PC-9 (cell line): ENCODE data around the gene USH1G. TPM values are rescaled to one million over a fixed set of nuclear protein-coding genes. Genes with fewer than 3 reads are reported as not detected.

Source experiments
- BruUV-seq: library from RNA; stranded (reverse); fragments of 400-500 nt; replicated peaks from 2 replicates; lab custom pipeline; 2021; lab: Mats Ljungman, UMichigan
- CTCF ChIA-PET: fragments of 300-600 bp; sonication (Branson Sonifier 250); formaldehyde crosslinking; loops from one replicate; lab custom pipeline; 2022; ENCODE audit warnings: antibody characterized with exemption; lab: Charles Lee
- POLR2A ChIA-PET: fragments of 300-600 bp; sonication (Branson Sonifier 250); formaldehyde crosslinking; loops from one replicate; lab custom pipeline; 2022; ENCODE audit warnings: antibody characterized with exemption; ENCODE audit not compliant: unreplicated experiment; lab: Charles Lee
- DNase-seq, 2 experiments: peaks; one replicate each; pipeline versions ENCODE4 v3.0.0 to v3.0.0-alpha.2; 2015 to 2022; ENCODE audit warnings: mixed read lengths in 1 of 2
- H2AFZ ChIP-seq: fragments of 200-600 bp; sonication (generic); 2 replicates; pipeline ENCODE4 v1.8.1; 2017; ENCODE audit warnings: antibody characterized with exemption
- H3F3A ChIP-seq: fragments of 200-600 bp; sonication (generic); 2 replicates; pipeline ENCODE4 v1.8.1; 2017; ENCODE audit warnings: antibody characterized with exemption, mild to moderate bottlenecking, low read depth; ENCODE audit not compliant: insufficient read depth
- H3K27ac ChIP-seq: fragments of 200-600 bp; sonication (generic); 2 replicates; pipeline ENCODE4 v1.6.1; 2016; ENCODE audit warnings: mixed run types
- H3K27me3 ChIP-seq: fragments of 200-600 bp; sonication (generic); 2 replicates; pipeline ENCODE4 v1.6.1; 2016; ENCODE audit warnings: low read depth, mixed run types; ENCODE audit not compliant: insufficient read depth
- H3K36me3 ChIP-seq: fragments of 200-600 bp; sonication (generic); 2 replicates; pipeline ENCODE4 v1.6.1; 2016; ENCODE audit warnings: low read depth, mixed run types
- H3K4me1 ChIP-seq: fragments of 200-600 bp; sonication (generic); replicated peaks from 2 replicates; pipeline ENCODE4 v1.6.1; 2016; ENCODE audit warnings: mixed run types; ENCODE audit not compliant: insufficient read depth
- H3K4me2 ChIP-seq: fragments of 200-600 bp; sonication (generic); 2 replicates; pipeline ENCODE4 v1.6.1; 2017; ENCODE audit warnings: mixed run types
- H3K4me3 ChIP-seq: fragments of 200-600 bp; sonication (generic); 2 replicates; pipeline ENCODE4 v1.6.1; 2016; ENCODE audit warnings: mixed run types
- H3K79me2 ChIP-seq: fragments of 200-600 bp; sonication (generic); 2 replicates; pipeline ENCODE4 v1.6.1; 2017; ENCODE audit warnings: low read depth, mixed run types
- H3K9me2 ChIP-seq: fragments of 200-600 bp; sonication (generic); 2 replicates; pipeline ENCODE4 v1.8.1; 2017; ENCODE audit warnings: mild to moderate bottlenecking; ENCODE audit not compliant: insufficient read depth
- H3K9me3 ChIP-seq: fragments of 200-600 bp; sonication (generic); 2 replicates; pipeline ENCODE4 v1.8.1; 2016; ENCODE audit warnings: low read depth; ENCODE audit not compliant: insufficient read depth
- H4K20me1 ChIP-seq: fragments of 200-600 bp; sonication (generic); 2 replicates; pipeline ENCODE4 v1.8.1; 2017; ENCODE audit not compliant: insufficient read depth
- EZH2 ChIP-seq: fragments of 200-600 bp; sonication (generic); IDR thresholded peaks from 2 replicates; pipeline ENCODE4 v1.8.0; 2017; ENCODE audit warnings: antibody characterized with exemption, low read depth
- intact Hi-C: fragments of 100-400 bp; cut with micrococcal nuclease; formaldehyde crosslinking; loops from one replicate; pipeline ENCODE4 v1.10.0; 2022; ENCODE audit not compliant: unreplicated experiment
- total RNA-seq: library from RNA; stranded (reverse); gene quantifications from 2 replicates; pipeline ENCODE4 v1.2.3, GENCODE V29; 2021
- TF ChIP-seq, protein P1 (sequence below): fragments of 200-600 bp; sonication (generic); conservative IDR thresholded peaks from 2 replicates; pipeline ENCODE4 v1.6.1; 2017; ENCODE audit warnings: mixed run types, antibody characterized with exemption, mild to moderate bottlenecking, moderate library complexity

Gene USH1G
- total RNA-seq, 1 experiment from 2014 or later: 0.22 TPM

DNA sequence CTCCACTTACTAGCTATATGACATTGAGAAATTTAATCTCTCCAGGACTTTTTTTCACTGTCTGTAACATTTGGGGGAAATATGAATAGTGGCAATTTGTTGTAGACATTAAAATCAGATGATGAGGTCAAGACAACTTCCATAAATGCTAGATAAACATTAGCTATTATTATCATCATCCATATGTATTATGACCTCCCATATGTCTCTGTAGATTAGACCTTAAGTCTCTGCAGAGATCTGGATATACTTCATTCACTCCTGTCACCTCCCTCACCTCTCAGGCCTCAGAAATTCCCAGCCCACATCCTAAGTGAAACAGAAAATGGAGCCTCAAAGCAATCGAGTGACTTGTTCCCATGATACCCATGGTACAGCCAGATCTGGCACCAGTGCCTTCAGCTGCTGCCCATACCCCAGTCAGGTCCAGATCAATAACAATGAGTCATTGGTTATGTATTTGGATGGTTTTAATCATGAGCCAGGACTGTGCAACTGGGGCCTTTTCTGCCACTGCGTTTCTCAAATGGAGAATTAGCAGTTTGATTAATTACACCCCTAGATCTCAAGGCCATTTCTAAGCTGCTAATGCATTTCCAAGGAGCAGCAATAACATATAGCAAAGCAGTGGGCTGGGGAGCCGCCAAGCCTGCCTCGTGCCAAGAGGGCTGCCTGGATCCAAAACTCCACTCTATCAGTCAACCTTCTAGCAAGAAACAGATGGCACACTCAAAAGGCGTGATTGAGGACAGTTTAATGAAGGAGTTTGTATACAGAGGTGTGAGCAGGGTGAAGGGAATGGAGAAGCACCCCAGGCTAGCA lies 47.7 kb downstream of the USH1G start:
- 0 out of 2 replicates have a peak, but pooled peaks cover 4% of the 10 kb centered on the region for H3F3A ChIP-seq
- H2AFZ ChIP-seq: no peak overlapping the region
- no peaks in the 10 kb centered on the region for H3K27me3 ChIP-seq
- intact Hi-C loops: no loop called here
- H3K79me2 ChIP-seq: no peaks in the 10 kb centered on the region
- H3K9me3 ChIP-seq: no peaks in the 10 kb centered on the region
- H3K9me2 ChIP-seq: no peaks in the 10 kb centered on the region
- POLR2A ChIA-PET: no interaction called here
- no peak overlapping the region for H3K4me2 ChIP-seq
- CTCF ChIA-PET: no interaction called here
- no peak for TF ChIP-seq EZH2
- no peak overlapping the region for H3K27ac ChIP-seq
- H3K36me3 ChIP-seq: no peaks in the 10 kb centered on the region
- no peak overlapping the region for H3K4me3 ChIP-seq
- no TSS peak for BruUV-seq
- no peak for DNase-seq
- no peaks in the 10 kb centered on the region for H4K20me1 ChIP-seq
- peaks cover 26% of the 10 kb centered on the region for H3K4me1 ChIP-seq

- intact Hi-C loops: loop anchor here (5.0 kb wide), 1 partner anchor 83 kb away; no protein-coding TSS in a partner anchor
- ChIA-PET CTCF (interaction anchor here (0.6 kb wide), 1 partner anchor 44 kb away, joined by 3 read pairs; no protein-coding TSS in a partner anchor), POLR2A (no interaction called here)
- Histone ChIP-seq H3K9me2 (no peaks in the 10 kb centered on the region), H2AFZ (no peak overlapping the region), H3K36me3 (no peaks in the 10 kb centered on the region), H3K27ac (no peak overlapping the region), H4K20me1 (no peaks in the 10 kb centered on the region), H3K9me3 (no peaks in the 10 kb centered on the region), H3K4me1 (peaks cover 26% of the 10 kb centered on the region), H3K4me2 (no peak overlapping the region), H3F3A (0 out of 2 replicates have a peak, but pooled peaks cover 4% of the 10 kb centered on the region), H3K27me3 (no peaks in the 10 kb centered on the region), H3K79me2 (no peaks in the 10 kb centered on the region), H3K4me3 (no peak overlapping the region)
- no TSS peak for BruUV-seq
- no peak for TF ChIP-seq EZH2
- TF ChIP-seq, protein P1, sequence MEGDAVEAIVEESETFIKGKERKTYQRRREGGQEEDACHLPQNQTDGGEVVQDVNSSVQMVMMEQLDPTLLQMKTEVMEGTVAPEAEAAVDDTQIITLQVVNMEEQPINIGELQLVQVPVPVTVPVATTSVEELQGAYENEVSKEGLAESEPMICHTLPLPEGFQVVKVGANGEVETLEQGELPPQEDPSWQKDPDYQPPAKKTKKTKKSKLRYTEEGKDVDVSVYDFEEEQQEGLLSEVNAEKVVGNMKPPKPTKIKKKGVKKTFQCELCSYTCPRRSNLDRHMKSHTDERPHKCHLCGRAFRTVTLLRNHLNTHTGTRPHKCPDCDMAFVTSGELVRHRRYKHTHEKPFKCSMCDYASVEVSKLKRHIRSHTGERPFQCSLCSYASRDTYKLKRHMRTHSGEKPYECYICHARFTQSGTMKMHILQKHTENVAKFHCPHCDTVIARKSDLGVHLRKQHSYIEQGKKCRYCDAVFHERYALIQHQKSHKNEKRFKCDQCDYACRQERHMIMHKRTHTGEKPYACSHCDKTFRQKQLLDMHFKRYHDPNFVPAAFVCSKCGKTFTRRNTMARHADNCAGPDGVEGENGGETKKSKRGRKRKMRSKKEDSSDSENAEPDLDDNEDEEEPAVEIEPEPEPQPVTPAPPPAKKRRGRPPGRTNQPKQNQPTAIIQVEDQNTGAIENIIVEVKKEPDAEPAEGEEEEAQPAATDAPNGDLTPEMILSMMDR: no peak
- no peak for DNase-seq
Measured at GRCh38 chr17:74874615-74875037, 48.4 kb downstream of the USH1G start.

- CTCF ChIA-PET: interaction anchor here (0.6 to 1.5 kb wide), 3 partner anchors 31 to 87 kb away, joined by 3 to 7 read pairs (median 7); no protein-coding TSS in a partner anchor
- H3K4me1 ChIP-seq: peaks cover 26% of the 10 kb centered on the region
- no TSS peak for BruUV-seq
- H2AFZ ChIP-seq: peak overlapping the region; percentile 89
- peak overlapping the region; percentile 71 for H3K4me3 ChIP-seq
- POLR2A ChIA-PET: no interaction called here
- 0 out of 2 replicates have a peak, but pooled peaks cover 4% of the 10 kb centered on the region for H3F3A ChIP-seq
- peak overlapping the region; percentile 64 for H3K27ac ChIP-seq
- H3K27me3 ChIP-seq: no peaks in the 10 kb centered on the region
- intact Hi-C loops: loop anchor here (1.0 to 5.0 kb wide), 2 partner anchors 43 to 83 kb away; no protein-coding TSS in a partner anchor
- no peaks in the 10 kb centered on the region for H3K9me2 ChIP-seq
- H4K20me1 ChIP-seq: no peaks in the 10 kb centered on the region
- peak in 1 of 2 experiments; percentile 44 for DNase-seq
- H3K79me2 ChIP-seq: no peaks in the 10 kb centered on the region
- peak overlapping the region; percentile 87 for H3K4me2 ChIP-seq
- no peaks in the 10 kb centered on the region for H3K9me3 ChIP-seq
- H3K36me3 ChIP-seq: no peaks in the 10 kb centered on the region
- TF ChIP-seq EZH2: no peak
- TF ChIP-seq, protein P1: no peak
Measured at GRCh38 chr17:74873874-74874614, 49.0 kb downstream of the USH1G start.
